Stimulated activated CD8-positive, alpha-beta memory T cell treated with anti-CD3 and anti-CD28 coated beads, Interleukin-7, amount 100 ng/mL, for 48 hours (primary cell): ENCODE results near the gene MYEOV.
A peak's percentile ranks its signal among the peaks of the same experiment; 100 is the strongest.

Source experiments
- DNase-seq, 2 donors: peaks; one replicate each; pipeline ENCODE4 v3.0.0-alpha.2; 2020; ENCODE audit warnings: low read depth in 1 of 2; ENCODE audit errors: extremely low read depth in 1 of 2

MYEOV gene

GRCh38 chr11:69286374-69287371, 7.3 kb upstream of the MYEOV start:
- no peak for DNase-seq

GRCh38 chr11:69287968-69288882, 5.7 kb upstream of the MYEOV start:
- DNase-seq: no peak

GRCh38 chr11:69288883-69289242, 5.1 kb upstream of the MYEOV start:
- no peak for DNase-seq

- no peak for DNase-seq
These were observed 3.1 kb upstream of the MYEOV start for GRCh38 chr11:69290806-69291205.

- DNase-seq: no peak
These were observed 2.4 kb upstream of the MYEOV start for GRCh38 chr11:69291459-69292110.

- no peak for DNase-seq
These were observed 1.7 kb upstream of the MYEOV start for GRCh38 chr11:69292221-69292648.

- no peak for DNase-seq
These were observed 868 bp upstream of the MYEOV start for GRCh38 chr11:69293087-69293486.

- no peak for DNase-seq
These were observed 670 bp downstream of the MYEOV start for GRCh38 chr11:69294571-69295078.

GRCh38 chr11:69295079-69295994, 1.4 kb downstream of the MYEOV start:
- no peak for DNase-seq

GRCh38 chr11:69295995-69296889, 2.3 kb downstream of the MYEOV start:
- no peak for DNase-seq

- DNase-seq: peak; percentile 82 to 83
These were observed 3.2 kb downstream of the MYEOV start for GRCh38 chr11:69296890-69297786.

GRCh38 chr11:69297787-69298266, 3.9 kb downstream of the MYEOV start:
- DNase-seq: no peak

- DNase-seq: peak in 1 of 2 donors; percentile 20
These were observed 4.5 kb downstream of the MYEOV start for GRCh38 chr11:69298267-69299022.

- DNase-seq: no peak
These were observed 5.1 kb downstream of the MYEOV start for GRCh38 chr11:69299023-69299461.

- no peak for DNase-seq
These were observed 5.6 kb downstream of the MYEOV start for GRCh38 chr11:69299572-69299971.

GRCh38 chr11:69300120-69301060, 6.4 kb downstream of the MYEOV start:
- DNase-seq: no peak
